B cell (primary cell): ENCODE data around the gene VPS26C. TPM values are rescaled to one million over a fixed set of nuclear protein-coding genes. Genes with fewer than 3 reads are reported as not detected.

Experiments used
- ATAC-seq: fragments of 200-7000 bp; cut with Tn5 transposase; one replicate; pipeline ENCODE4 v1.10.0; 2021; ENCODE audit warnings: low read depth, mild to moderate bottlenecking, moderate number of reproducible peaks, moderate library complexity
- CTCF ChIA-PET: fragments of 350-600 bp; sonication (Branson Sonifier 250); formaldehyde crosslinking; loops from one replicate; lab custom pipeline; 2021; ENCODE audit warnings: antibody characterized with exemption, inconsistent platforms; lab: Charles Lee
- POLR2A ChIA-PET: fragments of 350-600 bp; sonication (Branson Sonifier 250); formaldehyde crosslinking; loops from one replicate; lab custom pipeline; 2021; ENCODE audit warnings: antibody characterized with exemption; lab: Charles Lee
- DNase-seq: peaks from one replicate; pipeline ENCODE4 v3.0.0; 2013
- H2AFZ ChIP-seq: 2 replicates; pipeline ENCODE4 v1.6.1; 2012; ENCODE audit warnings: mild to moderate bottlenecking, low read depth, low read length; ENCODE audit not compliant: insufficient read depth, poor library complexity, severe bottlenecking
- H3K27ac ChIP-seq, 2 donors: 1 replicate in 1 of 2; 2 replicates in 1 of 2; pipeline ENCODE4 v1.5.1; 2012 to 2013; ENCODE audit warnings: low read length in 2 of 2, mild to moderate bottlenecking in 2 of 2, moderate library complexity in 1 of 2
- H3K27me3 ChIP-seq, 4 experiments: fragments of 200-600 bp in 1 of 4; sonication (generic) in 1 of 4; replicated peaks in 1 of 4; 1 replicate in 2 of 4; 2 replicates in 2 of 4; pipeline versions ENCODE4 v1.6.1 to v1.7.0; 2013 to 2016; ENCODE audit warnings: low read length in 3 of 4, mild to moderate bottlenecking in 2 of 4, mixed read lengths in 1 of 4, moderate library complexity in 1 of 4; ENCODE audit not compliant: insufficient read depth in 4 of 4, control insufficient read depth in 3 of 4; ENCODE audit errors: control extremely low read depth in 1 of 4
- H3K36me3 ChIP-seq, 2 experiments: replicated peaks in 1 of 2; 1 replicate in 1 of 2; 2 replicates in 1 of 2; pipeline versions ENCODE4 v1.6.1 to v1.7.1; 2013; ENCODE audit warnings: low read length in 1 of 2; ENCODE audit not compliant: insufficient read depth in 2 of 2, control insufficient read depth in 1 of 2; ENCODE audit errors: control extremely low read depth in 1 of 2, extremely low read depth in 1 of 2
- H3K4me1 ChIP-seq, 2 donors: fragments of 200-600 bp in 1 of 2; sonication (generic) in 1 of 2; 1 replicate in 1 of 2; 2 replicates in 1 of 2; pipeline versions ENCODE4 v1.5.1 to v1.6.1; 2013 to 2017; ENCODE audit warnings: low read length in 2 of 2; ENCODE audit not compliant: control insufficient read depth in 2 of 2, insufficient read depth in 2 of 2
- H3K4me2 ChIP-seq: replicated peaks from 2 replicates; pipeline ENCODE3; 2012; ENCODE audit warnings: mild to moderate bottlenecking, low read depth, low read length; ENCODE audit not compliant: poor library complexity, severe bottlenecking
- H3K4me3 ChIP-seq, 5 experiments: fragments of 200-600 bp in 1 of 5; sonication (generic) in 1 of 5; 1 replicate in 3 of 5; 2 replicates in 2 of 5; pipeline versions ENCODE4 v1.5.1 to v1.7.0; 2011 to 2016; ENCODE audit warnings: low read length in 4 of 5, mild to moderate bottlenecking in 4 of 5, low read depth in 2 of 5, control low read depth in 1 of 5, moderate library complexity in 1 of 5; ENCODE audit not compliant: insufficient read depth in 1 of 5; ENCODE audit errors: control extremely low read depth in 1 of 5, extremely low read depth in 1 of 5
- H3K79me2 ChIP-seq: fragments of 200-600 bp; sonication (generic); one replicate; pipeline ENCODE4 v1.6.0; 2016; ENCODE audit warnings: low read length; ENCODE audit not compliant: control insufficient read depth, insufficient read depth
- H3K9ac ChIP-seq: fragments of 200-600 bp; sonication (generic); 2 replicates; pipeline ENCODE4 v1.6.1; 2017; ENCODE audit warnings: mild to moderate bottlenecking, low read length, moderate library complexity
- H3K9me3 ChIP-seq, 3 donors: one replicate each; pipeline versions ENCODE4 v1.6.1 to v1.7.1; 2013; ENCODE audit warnings: low read length in 2 of 3; ENCODE audit not compliant: control insufficient read depth in 2 of 3, insufficient read depth in 1 of 3; ENCODE audit errors: control extremely low read depth in 1 of 3
- H4K20me1 ChIP-seq: 2 replicates; pipeline ENCODE4 v1.6.0; 2012; ENCODE audit warnings: mild to moderate bottlenecking, low read length; ENCODE audit not compliant: insufficient read depth, control insufficient read depth, poor library complexity, severe bottlenecking
- H3K27ac Mint-ChIP-seq: one replicate; pipeline ENCODE4 v1.8.0; 2021; ENCODE audit warnings: mixed read lengths
- H3K27me3 Mint-ChIP-seq: one replicate; pipeline ENCODE4 v1.8.0; 2021; ENCODE audit warnings: mixed read lengths
- H3K4me1 Mint-ChIP-seq: one replicate; pipeline ENCODE4 v1.8.0; 2021; ENCODE audit warnings: mixed read lengths
- H3K4me3 Mint-ChIP-seq: one replicate; pipeline ENCODE4 v1.8.0; 2021; ENCODE audit warnings: mixed read lengths
- H3K9me3 Mint-ChIP-seq: one replicate; pipeline ENCODE4 v1.8.0; 2022; ENCODE audit warnings: mixed read lengths; ENCODE audit not compliant: insufficient read depth
- CTCF ChIP-seq: fragments of 200-600 bp; IDR thresholded peaks from one replicate; pipeline ENCODE4 v1.8.0; 2022; ENCODE audit warnings: antibody characterized with exemption, mild to moderate bottlenecking
- EZH2 ChIP-seq: IDR thresholded peaks from 2 replicates; pipeline ENCODE4 v1.6.1; 2012; ENCODE audit warnings: borderline replicate concordance, low read depth, mild to moderate bottlenecking, moderate library complexity, low read length; ENCODE audit not compliant: insufficient read depth, poor library complexity, severe bottlenecking
- WGBS: methylation state at CpG from one replicate; pipeline ENCODE4 v1.1.5; 2013; ENCODE audit warnings: missing lambda C conversion rate; ENCODE audit not compliant: insufficient coverage; 5-methylcytosine and 5-hydroxymethylcytosine counted together
- intact Hi-C: fragments of 100-400 bp; cut with micrococcal nuclease; formaldehyde crosslinking; loops from one replicate; pipeline ENCODE4 v1.10.0; 2022
- polyA plus RNA-seq: library from polyadenylated mRNA; depleted of rRNA; stranded (reverse); fragments of >200 nt; gene quantifications from 2 replicates; pipeline ENCODE4 v1.2.3, GENCODE V29; 2012
- total RNA-seq, 2 donors: library from RNA; stranded (reverse); fragments of 120-200 nt in 1 of 2; gene quantifications; 1 replicate in 1 of 2; 2 replicates in 1 of 2; pipeline versions ENCODE4 v1.2.3 to v1.2.4, GENCODE V29; 2013 to 2022

Gene VPS26C
- total and polyA plus RNA-seq, 2 donors (not counting 1 experiment from before 2014, with no cell fraction given), result 34.3 to 58.6 TPM

- no CpG with 5 or more reads among the region's 7 CpGs for WGBS
- ChIA-PET POLR2A (no interaction called here), CTCF (no interaction called here)
- no peak overlapping the region for H3K27ac Mint-ChIP-seq
- TF ChIP-seq CTCF (no peak), EZH2 (no peak)
- Histone ChIP-seq H3K4me2 (no peak overlapping the region), H2AFZ (no peak overlapping the region), H3K36me3 (peaks cover 0 to 31% of the 10 kb centered on the region in 2 experiments), H3K27me3 (no peaks in the 10 kb centered on the region), H3K79me2 (peaks cover 54% of the 10 kb centered on the region), H3K9me3 (no peaks in the 10 kb centered on the region), H3K27ac (no peak overlapping the region), H4K20me1 (peaks cover 66% of the 10 kb centered on the region), H3K4me3 (no peak overlapping the region), H3K4me1 (peaks cover 0 to 9% of the 10 kb centered on the region in 2 donors), H3K9ac (no peak overlapping the region)
- H3K4me1 Mint-ChIP-seq, result peaks cover 34% of the 10 kb centered on the region
- ATAC-seq (no peak), DNase-seq (no peak)
- intact Hi-C loops, result no loop called here
- H3K9me3 Mint-ChIP-seq, result no peaks in the 10 kb centered on the region
- H3K4me3 Mint-ChIP-seq, result no peak overlapping the region
- H3K27me3 Mint-ChIP-seq, result no peaks in the 10 kb centered on the region
These were observed 25.7 kb downstream of the VPS26C start for GRCh38 chr21:37241426-37241825.

GRCh38 chr21:37240978-37241377 is 26.2 kb downstream of the VPS26C start:
- DNase-seq, result no peak
- no peak overlapping the region for H3K4me3 Mint-ChIP-seq
- no peak overlapping the region for H3K4me3 ChIP-seq
- ChIA-PET POLR2A (no interaction called here), CTCF (no interaction called here)
- no peak overlapping the region for H3K9ac ChIP-seq
- peaks cover 0 to 31% of the 10 kb centered on the region in 2 experiments for H3K36me3 ChIP-seq
- ATAC-seq, result no peak
- no peak overlapping the region for H3K27ac ChIP-seq
- peaks cover 0 to 9% of the 10 kb centered on the region in 2 donors for H3K4me1 ChIP-seq
- no peaks in the 10 kb centered on the region for H3K27me3 Mint-ChIP-seq
- no peaks in the 10 kb centered on the region for H3K27me3 ChIP-seq
- TF ChIP-seq EZH2, result no peak
- TF ChIP-seq CTCF, result no peak
- peaks cover 62% of the 10 kb centered on the region for H4K20me1 ChIP-seq
- WGBS, result 93% methylated on average over 6 of the region's 8 CpGs
- H3K4me2 ChIP-seq, result no peak overlapping the region
- H3K9me3 ChIP-seq, result no peaks in the 10 kb centered on the region
- H3K27ac Mint-ChIP-seq, result no peak overlapping the region
- H3K9me3 Mint-ChIP-seq, result no peaks in the 10 kb centered on the region
- H2AFZ ChIP-seq, result no peak overlapping the region
- peaks cover 51% of the 10 kb centered on the region for H3K79me2 ChIP-seq
- peaks cover 29% of the 10 kb centered on the region for H3K4me1 Mint-ChIP-seq
- intact Hi-C loops, result no loop called here
